Left hindlimb (tissue), 1 donor: Measurements from ENCODE around the gene MEI1.
A peak's percentile ranks its signal among the peaks of the same experiment; 100 is the strongest.
"Not testable (repeated sequence)": the region's sequence is repeated elsewhere in the genome, so short reads cannot be mapped to it uniquely, and the experiment has no call there.

Experiments used
- DNase-seq: peaks from one replicate; pipeline ENCODE4 v3.0.0-alpha.2; 2018

Gene MEI1, protein sequence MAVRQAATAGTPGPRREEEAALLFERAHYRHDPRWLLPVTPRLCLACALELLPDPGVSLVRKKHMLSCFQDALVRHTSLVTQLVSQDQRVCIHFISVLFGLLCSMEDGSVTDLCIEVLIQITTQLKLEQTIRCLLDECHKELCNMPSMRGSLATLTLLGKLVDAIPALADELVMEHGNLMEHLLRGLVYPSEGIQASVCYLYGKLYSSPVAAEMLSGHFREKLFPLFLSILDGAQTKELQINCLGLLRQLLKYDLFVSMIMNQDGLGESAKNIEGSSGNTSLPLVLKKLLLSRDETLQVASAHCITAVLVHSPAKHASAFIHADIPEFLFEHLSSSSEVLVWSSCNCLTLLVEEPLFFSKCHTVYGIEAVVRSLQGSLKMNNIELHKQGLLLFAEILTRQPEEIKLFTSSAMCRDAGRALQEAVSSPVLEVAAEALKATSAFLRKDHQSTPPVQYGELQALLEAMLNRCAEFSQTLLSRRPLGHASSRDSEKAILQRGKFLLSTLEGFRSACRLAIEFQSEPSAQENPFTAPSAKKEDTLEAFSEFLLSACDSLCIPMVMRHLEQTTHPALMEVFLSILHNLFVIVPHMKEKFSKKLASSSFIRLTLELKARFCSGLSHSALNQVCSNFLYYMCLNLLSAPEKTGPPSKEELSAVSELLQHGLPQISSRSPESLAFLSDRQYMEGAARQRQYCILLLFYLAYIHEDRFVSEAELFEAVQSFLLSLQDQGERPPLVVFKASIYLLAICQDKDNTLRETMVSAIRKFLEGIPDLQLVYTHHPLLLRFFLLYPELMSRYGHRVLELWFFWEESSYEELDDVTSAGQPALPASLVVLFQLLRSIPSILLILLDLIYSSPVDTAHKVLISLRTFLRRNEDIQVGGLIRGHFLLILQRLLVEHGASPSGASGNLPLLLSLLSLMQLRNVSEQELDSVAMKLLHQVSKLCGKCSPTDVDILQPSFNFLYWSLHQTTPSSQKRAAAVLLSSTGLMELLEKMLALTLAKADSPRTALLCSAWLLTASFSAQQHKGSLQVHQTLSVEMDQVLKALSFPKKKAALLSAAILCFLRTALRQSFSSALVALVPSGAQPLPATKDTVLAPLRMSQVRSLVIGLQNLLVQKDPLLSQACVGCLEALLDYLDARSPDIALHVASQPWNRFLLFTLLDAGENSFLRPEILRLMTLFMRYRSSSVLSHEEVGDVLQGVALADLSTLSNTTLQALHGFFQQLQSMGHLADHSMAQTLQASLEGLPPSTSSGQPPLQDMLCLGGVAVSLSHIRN

DNA sequence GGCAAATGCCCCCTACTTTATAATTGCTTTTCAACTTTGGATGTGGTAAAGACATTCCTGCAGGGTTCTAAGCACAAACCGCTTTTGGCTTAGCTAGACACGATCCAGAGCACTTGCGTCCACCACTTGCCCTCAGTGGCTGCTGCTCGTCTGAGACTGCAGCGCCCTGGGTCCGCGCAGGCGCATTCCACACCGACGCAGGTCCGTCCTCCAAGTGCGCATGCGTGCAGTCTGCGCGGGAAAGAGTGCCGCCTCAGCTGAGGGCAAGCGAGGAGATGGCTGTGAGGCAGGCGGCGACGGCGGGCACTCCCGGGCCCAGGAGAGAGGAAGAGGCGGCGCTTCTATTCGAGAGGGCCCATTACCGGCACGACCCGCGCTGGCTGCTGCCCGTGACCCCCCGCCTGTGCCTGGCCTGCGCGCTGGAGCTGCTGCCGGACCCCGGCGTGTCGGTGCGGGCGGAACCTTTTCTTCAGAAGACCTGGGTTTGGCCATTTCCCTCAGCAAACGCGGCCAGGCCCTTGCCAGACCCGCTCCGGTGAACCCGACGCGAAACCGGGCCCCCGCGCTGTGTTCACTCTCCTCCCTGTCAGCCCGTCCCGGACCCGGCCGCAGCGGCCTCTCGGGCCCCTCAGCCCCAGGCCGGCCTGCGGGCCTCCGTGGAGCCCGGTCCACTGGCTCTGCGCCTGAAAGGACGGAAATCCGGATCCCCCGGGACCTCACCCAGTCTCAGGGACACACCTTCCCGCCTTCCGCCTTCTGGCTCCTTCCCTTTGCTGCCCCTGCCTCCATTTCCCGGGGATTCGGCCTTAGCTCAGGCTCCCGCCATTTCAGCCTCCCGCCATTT, at the start of gene MEI1:
Gene MEI1 (plus strand): TSS at position 240 of the 844 bp plus-strand sequence. CDS start 36 bp downstream, at position 276.
- DNase-seq: peak; percentile 84

DNA sequence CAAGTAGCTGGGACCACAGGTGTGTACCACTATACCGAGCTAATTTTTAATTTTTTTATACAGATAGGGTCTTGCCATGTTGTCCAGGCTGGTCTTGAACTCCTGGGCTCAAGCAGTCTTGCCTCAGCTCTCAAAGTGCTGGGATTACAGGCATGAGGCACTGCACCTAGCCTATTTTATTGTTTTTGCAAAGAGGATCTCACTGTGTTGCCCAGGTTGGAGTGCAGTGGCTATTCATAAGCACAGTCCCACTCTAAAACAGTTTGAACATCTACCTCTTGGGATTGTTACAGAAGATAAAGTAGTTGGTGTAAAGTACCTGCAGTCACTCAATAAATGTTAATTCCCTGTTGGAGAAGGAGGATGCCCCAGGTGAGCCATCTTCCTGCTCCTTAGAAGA, 49.1 kb upstream of the MEI1 start:
- no peak for DNase-seq

DNA sequence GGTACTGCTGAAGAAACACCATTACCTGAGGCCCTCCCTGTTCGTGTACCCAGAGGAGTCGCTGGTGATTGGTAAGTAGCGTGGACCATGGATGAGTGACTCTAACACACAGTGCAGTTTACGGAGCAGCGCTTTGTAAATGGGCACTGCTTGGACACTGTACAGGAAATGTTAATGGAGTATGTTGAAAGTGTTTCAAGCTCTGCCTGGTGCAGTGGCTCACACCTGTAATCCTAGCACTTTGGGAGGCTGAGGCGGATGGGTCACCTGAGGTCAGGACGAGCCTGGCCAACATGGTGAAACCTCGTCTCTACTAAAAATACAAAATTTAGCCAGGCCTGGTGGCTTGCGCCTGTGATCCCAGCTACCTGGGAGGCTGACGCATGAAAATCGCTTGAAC, 48.5 kb upstream of the MEI1 start:
- DNase-seq: no peak

DNA sequence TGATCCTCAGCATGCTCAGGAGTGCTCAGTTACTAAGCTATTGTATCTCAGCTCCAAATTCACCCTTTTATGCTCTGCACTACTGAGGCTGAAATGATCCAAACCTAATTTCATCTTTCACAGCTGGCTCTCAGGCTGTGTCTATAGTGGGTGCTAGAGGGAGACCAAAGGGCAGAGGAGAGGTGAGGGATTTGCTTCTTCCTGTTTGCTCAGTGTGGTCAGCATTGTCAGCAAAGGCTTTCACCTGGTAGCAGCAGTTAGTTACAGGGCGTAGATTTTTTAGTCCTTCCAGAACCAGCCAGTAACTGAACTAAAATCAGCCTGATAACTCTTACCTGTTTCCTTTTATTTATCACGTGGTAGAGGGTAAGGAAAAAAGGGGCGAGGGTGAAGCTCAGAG, 45.0 kb upstream of the MEI1 start:
- no peak for DNase-seq

DNA sequence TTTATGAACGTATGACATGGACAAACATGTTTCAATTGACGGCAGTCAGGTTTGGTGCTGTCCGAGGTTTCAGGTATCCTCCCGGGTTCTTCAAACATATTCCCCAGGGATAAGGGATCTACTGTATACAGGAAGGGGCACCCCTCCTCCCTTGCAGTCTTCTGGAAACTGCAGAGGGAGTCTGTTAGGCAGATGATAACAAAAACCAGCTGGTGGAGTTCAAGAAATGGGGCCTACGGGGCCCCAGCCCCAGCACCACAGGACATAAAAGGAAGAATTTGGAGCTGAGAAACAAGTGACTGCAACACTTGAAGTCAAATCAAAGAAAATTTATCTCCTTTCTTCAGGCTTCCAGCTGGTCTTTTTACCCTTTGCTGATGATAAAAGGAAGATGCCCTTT, 42.7 kb upstream of the MEI1 start:
- no peak for DNase-seq

DNA sequence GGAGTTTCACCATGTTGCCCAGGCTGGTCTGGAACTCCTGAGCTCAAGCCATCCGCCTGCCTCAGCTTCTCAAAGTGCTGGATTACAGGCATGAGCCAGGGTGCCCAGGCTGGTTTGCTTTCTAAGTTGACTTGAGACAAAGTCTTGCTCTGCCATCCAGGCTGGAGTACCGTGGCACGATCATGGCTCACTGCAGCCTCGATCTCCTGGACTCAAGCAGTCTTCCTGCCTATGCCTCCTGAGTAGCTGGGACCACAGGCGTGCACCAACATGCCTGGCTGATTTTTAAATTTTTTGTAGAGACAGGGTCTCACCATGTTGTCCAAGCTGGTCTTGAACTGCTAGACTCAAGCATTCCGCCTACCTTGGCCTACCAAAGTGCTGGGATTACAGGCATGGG, 41.6 kb upstream of the MEI1 start:
- DNase-seq: no peak

DNA sequence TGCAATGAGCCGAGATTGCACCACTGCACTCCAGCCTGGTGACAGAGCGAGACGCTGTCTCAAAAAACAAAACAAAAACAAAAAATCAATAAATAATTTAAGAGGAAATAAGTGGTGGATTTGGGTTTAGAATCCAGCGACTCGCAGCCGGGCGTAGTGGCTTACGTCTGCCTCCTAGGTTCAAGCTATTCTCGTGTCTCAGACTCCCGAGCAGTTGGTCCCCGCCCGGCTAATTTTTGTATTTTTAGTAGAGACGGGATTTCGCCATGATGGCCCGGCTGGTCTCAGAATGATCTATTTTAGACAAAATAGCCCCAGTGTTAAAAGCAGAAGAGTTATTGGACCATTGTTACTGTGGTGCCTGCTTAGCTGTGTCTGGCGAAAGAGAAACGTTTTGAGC, 40.4 kb upstream of the MEI1 start:
- no peak for DNase-seq

DNA sequence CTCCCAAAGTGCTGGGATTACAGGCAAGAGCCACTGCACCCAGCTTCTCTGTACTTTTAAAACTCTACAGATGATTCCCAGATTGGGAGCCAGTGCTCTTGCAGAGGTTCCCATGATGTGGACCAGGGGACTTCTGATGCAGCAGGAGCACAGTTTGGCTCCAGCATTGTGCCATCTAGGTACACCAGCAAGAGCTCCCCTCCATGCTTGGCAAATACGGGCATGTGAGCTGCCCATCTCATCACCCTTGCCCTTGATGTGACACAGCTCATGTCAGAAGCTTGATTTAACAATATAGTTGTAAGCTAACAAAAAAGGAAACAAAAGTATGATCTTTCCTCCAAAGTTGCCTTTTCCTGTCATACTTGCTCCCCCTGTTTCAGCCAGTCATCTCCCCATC, 39.4 kb upstream of the MEI1 start:
- no peak for DNase-seq

DNA sequence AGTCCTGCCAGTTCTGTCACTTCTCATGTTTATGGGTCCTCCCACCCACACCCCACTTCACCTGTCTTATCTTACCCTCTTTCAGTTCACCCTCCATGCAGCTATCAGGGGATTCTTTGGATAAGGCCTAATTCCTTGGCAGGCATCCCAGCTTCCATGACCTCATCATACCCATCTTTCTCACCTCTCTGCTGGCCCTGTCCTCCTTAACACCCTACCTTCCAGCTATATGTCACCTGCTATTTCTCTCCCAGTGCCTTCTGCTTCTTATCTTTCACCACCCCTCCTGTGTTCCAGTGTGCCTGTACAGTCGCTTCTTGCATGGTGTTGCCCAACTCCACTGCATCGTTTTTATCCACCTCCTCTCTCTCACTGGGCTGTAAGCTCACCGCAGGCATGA, 38.9 kb upstream of the MEI1 start:
- DNase-seq: no peak

DNA sequence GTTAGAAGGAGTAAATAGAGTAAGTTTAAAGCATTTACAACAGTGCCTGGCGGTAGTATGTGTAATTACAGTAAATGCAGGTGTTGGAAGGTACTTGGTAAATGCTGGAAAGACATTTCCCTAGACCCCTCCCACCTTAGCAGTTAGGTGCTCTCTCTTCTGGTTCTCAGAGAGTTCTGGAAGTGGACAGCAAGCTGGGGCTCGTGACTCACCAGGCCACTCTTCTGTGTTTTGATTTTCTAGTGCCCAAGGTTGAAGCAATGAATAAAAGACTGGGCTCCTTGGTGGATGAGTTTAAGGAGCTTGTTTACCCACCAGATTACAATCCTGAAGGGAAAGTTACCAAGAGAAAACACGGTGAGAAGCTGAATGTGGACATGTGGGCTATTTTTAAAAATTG, 38.2 kb upstream of the MEI1 start:
- no peak for DNase-seq

DNA sequence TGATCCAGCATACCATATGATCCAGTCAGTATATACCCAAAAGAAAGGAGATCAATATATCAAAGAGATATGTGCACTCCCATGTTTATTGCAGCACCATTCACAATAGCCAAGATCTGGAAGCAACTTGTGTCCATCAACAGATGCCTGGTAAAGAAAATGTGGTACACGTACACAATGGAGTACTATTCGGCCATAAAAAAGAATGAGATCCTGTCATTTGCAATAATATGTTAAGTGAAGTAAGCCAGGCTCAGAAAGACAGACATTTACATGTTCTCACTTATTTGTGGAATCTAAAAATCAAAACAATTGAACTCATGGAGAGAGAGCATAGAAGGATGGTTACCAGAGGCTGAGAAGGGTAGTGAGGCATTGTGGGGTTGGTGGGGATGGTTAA, 37.6 kb upstream of the MEI1 start:
- DNase-seq: no peak

DNA sequence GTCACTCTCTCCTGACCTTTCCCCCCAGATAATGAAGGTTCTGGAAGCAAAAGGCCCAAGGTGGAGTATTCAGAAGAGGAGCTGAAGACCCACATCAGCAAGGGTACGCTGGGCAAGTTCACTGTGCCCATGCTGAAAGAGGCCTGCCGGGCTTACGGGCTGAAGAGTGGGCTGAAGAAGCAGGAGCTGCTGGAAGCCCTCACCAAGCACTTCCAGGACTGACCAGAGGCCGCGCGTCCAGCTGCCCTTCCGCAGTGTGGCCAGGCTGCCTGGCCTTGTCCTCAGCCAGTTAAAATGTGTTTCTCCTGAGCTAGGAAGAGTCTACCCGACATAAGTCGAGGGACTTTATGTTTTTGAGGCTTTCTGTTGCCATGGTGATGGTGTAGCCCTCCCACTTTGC, 35.7 kb upstream of the MEI1 start:
- not testable (repeated sequence) for DNase-seq

DNA sequence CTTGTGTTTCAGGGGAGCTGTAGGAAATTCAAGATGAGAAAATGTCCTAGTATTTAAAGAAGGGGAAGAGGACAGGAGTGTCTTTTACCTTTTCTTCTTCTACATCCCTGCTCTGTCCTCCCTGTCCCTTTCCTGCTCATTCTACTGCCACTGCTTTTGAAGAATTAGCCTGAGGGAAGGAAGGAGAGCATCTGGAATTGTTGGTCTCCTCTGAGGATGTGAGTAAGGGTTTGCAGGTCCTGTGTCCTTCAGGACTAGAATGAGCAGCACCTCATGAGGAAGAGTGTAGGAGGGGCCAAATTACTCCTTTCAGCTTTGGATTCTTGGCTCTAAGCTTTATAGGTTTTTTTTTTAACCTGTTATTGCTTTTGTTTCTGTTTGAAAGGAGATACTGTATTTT, 34.8 kb upstream of the MEI1 start:
- no peak for DNase-seq

DNA sequence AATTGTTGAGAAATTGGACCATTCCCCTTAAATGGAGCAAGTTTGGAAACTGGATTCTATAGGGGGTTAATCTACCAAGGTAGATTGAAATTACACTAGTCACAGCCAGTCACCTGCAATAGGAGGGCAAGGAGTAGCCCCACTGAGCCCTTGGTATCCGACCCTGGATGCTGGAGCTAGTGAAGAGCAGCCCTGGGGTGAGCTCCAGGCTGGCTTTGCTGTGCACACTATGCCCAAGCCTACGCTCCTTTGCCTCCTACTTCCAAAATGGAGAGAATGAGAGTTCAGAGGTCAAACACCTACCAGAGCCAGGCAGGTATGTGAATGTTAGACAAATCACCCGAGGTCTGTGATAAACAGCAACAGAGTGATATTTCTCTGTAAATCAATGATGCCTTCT, 34.4 kb upstream of the MEI1 start:
- no peak for DNase-seq

DNA sequence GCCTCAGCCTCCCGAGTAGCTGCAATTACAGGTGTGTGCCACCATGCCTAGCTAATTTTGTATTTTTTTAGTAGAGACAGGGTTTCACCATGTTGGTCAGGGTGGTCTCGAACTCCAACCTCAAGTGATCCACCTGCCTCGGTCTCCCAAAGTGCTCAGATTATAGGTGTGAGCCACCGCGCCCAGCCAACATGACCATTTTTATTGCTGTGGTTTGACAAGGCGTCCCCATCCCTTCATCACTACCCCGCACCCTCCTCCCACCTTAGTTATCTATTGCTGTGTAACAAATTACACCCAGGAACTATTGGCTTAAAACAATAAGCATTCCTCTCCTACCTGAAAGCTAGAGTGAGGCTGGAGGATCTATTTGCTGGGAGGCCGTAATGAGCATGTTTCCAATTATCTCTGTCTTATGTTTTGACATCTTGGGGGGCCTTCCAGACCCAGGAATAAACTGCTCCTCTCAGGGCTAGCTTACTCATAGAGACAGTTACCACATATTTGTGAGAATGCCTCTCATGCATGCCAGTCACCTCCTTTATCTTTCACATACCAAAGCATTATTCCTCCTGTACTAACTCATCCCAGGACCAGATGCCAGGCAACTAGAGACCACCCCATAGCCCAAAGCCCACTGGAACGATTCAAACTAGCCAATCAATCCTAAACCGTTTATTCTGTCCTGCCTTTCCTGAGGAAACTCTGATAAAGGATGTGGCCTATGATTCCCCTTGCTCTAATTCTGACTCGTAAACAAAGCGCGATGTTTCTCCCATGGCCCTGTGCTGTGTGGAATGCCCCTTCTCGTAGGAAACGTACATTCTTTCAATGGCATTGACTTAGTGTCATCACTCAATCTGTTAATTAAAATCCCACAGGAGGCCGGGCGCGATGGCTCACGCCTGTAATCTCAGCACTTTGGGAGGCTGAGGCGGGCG, 30.1 kb upstream of the MEI1 start:
- no peak for DNase-seq

DNA sequence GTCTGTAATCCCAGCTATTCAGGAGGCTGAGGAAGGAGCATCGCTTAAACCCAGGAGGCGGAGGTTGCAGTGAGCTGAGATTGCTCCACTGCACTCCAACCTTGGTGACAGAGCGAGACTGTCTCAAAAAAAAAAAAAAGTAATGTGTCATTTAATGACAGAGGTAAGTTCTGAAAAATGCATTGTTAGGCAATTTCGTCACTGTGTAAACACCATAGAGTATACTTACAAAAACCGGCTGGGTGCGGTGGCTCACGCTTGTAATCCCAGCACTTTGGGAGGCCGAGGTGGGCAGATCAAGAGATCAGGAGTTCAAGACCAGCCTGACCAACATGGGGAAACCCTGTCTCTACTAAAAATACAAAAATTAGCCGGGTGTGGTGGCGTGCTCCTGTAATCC, 27.2 kb upstream of the MEI1 start:
- not testable (repeated sequence) for DNase-seq

DNA sequence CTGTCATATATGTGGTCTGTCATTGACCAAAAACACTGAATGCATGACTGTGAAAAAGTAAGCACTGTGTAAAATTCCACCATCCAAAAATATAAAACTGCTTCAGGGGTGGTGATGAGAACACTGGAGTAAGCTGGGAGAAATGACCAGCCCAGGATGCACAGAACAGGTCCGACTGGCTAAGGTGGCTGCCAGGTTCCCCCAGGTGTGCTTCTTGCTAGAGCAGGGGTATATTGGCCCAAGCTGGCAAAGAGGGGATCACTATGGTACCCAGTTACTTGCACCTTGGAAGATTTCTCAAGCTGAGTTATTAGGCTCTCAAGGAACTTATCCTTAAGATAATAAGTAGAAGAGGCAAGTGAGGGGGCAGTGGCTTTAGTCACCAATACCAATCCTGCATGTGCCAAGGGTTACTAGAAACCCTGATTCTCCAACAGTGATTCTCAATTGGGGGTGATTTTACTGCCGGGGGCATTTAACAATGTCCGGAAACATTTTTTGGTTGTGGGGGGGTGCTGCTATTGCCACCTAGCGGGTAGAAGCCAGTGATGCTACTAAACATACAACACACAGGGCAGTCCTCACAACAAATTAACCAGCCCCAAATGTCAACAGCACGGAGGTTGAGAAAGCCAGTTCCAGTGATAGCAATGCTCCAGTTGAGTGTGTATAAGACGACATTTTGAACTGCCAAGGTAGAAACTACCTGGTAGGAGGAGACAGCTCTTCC, 26.4 kb upstream of the MEI1 start:
- no peak for DNase-seq

DNA sequence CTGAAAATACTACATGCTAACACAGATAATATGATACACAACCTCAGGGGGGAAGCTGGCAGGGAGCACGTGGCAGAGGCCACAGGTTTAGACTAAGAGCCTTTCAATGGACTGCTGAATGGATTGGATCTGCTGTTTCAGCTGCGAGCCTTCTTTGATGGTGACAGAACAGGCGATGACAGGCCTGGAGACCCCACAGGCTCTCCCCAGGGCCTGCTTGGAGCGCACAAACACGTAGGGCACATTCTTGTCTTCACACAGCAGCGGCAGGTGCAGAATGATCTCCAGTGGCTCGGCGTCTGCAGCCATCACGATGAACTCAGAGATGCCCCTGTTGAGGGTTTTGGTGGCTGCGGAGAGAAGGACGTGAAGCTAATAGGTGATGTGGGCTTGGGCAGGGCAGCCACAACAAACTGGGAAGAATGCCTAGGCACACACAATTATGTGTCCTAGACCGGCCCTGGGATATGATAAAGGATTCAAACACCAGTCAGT, 24.4 kb upstream of the MEI1 start:
- DNase-seq: no peak

DNA sequence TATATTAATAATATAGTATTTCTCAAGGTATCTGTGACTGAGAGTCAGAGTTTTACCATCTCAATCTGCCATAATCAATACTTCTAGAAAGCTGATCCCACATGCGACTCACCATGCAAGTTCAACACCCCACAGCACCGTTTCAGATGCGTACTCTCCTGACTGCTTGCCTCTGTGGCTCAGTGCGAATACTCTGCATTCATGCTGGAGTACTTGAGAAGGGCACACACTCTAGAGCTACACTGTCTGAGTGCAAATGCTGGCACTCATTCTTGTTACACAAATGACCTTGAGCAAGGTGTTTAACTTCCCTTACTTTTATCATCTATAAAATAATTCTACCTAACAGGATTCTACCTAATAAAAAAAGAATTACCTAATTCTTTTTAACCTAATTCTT, 23.2 kb upstream of the MEI1 start:
- DNase-seq: no peak

DNA sequence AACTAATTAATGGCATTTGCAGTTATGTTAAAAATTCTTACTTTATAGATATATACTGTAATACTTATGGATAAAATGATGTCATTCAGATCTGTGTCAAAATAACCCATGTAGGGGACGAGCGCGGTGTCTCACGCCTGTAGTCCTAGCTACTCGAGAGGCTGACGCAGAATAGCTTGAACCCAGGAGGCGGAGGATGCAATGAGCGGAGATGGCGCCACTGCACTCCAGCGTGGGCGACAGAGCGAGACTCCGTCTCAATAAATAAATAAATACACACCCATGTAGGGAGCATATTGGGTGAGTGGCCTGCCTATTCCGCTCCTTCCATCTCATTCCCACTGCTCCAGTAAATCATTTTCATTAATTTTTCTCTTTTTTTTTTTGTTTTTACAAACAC, 17.7 kb upstream of the MEI1 start:
- no peak for DNase-seq
